GM21367 (cell line): ENCODE data around the gene PSMC5.
"Not testable (repeated sequence)": the region's sequence is repeated elsewhere in the genome, so short reads cannot be mapped to it uniquely, and the experiment has no call there.

Experiments used
- ATAC-seq: cut with Tn5 transposase; IDR thresholded peaks from one replicate; pipeline ENCODE4 v1.9.1; 2021; ENCODE audit not compliant: unreplicated experiment

Gene PSMC5

DNA sequence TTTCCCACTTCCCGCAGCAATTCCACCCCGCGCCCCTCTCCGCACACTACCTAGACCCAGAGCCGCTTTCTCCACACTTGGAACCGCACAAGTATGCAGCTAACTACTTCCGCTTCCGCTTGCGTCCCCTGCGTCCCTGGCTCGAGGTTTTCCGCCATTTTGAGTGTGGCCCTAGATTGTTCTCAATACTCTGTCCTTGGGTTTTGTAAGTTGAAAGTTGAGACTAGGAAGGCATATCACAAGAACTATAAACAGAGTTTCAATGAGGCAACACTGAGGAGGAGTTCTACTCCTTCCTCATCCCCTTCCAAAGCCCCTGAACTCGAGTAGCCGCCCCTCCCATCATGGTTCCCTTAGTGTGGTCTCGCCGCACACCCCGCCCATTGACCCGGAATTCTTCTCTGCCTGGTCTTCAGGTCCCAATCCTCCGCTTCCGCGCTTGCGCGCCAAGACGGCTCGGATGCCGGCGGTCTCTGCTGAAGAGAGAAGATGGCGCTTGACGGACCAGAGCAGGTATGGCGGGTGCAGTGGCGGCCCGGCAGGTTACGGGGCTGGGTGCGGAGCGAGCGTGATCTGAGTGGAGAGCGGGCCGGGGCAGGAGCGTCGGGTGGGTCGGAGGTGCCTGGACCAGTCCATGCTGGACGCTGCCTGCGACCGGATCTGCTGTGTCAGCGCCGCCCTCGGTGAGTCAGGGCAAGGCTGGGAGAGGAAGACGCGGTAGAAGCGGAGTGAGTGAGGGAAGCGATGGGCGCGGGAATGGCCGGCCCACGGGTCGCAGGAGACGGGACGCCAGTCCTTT lies at the start of gene PSMC5, which contains the start of gene FTSJ3:
PSMC5 (plus strand) TSS at position 430 of the 799 bp plus-strand sequence; CDS start at position 490, 60 bp downstream.
FTSJ3 (minus strand) TSS at position 662 of the 799 bp plus-strand sequence. CDS start 761 bp downstream, outside the sequence.
- ATAC-seq, result peak; percentile 75

DNA sequence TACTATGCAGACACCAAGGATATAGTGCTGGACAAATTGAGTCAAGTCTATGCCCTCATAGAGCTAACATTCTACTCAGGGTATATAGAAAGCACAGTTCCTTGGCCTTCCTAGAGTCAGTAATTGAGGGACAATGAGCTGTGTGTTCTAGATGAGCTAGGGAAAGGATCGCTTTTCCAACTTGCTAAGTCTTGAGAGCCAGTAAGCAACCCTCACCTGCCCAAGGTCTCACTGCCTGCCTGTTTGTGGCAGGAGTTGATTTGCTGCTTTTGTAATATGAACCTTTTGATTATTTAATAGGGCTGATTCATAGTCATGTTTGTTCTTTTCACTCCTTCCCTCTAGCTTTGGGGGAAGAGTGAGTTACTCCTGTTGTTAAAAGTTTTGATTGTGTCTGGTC lies 46.7 kb upstream of the PSMC5 start:
- ATAC-seq, result no peak

DNA sequence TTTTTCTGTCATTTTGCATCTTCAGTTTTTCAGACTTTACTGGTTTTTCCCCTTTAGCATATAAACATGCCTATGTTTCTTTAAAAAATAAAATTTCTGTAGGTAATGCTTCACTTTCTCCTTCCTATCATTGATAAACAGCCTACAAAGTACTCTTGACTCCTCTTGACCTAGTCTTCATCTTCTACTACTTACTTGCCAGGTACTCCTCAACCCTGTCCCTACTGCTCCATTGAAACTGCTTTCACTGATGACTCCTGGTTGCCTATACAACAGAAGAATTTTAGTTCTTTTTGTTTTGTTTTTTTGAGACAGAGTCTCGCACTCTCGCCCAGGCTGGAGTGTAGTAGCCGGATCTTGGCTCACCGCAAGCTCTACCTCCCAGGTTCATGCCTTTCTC lies 46.3 kb upstream of the PSMC5 start:
- ATAC-seq, result no peak

DNA sequence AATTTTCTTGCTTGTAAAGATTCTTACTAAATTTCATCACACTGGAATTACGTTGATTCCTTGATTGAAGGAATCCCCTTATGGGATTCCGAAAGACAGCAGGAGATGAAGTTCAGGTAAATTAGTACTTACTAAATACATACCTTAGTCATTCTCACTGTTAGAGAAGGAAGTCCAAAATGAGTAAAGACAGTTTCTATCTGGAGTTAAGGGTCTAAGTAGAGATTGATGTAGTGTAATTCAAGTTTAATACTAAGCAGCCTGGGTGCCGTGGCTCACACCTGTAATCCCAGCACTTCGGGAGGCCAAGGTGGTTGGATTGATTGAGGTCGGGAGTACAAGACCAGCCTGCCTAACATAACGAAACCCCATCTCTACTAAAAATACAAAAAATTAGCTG lies 43.7 kb upstream of the PSMC5 start:
- ATAC-seq, result no peak

DNA sequence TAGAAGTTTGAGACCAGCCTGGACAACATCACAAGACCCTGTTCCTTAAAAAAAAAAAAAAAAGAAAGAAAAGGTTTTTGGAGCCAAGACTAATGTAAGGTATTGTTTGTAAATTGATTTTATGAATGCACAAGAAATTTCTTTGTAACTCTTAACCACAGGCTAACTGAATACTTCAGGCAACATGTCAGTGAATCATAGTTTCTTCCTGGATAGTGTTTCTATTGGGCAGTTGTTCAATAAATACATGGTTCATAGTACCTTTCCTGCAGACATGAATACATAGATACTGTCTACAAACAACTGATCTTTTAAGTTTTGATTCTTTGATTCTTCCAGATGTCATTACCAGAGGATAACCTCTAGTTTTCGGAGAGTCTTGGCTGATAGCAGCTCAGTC lies 41.7 kb upstream of the PSMC5 start:
- no peak for ATAC-seq

DNA sequence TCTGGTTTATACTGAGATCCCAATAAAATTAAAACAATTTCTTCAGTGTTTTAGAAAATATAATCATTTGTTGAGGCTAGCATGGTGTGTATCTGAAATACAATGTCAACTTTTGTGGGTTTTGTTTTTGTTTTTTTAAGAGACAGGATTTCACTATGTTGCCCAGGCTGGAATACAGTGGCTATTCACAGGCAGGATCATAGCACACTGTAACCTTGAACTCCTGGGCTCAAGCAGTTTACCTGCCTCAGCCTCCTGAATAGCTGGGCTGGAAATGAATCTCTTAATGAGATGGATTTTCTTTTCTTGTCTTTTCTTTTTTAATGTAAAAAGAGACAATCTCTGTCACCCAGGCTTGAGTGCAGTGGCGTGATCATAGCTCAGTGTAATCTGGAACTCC lies 41.1 kb upstream of the PSMC5 start:
- ATAC-seq, result no peak

DNA sequence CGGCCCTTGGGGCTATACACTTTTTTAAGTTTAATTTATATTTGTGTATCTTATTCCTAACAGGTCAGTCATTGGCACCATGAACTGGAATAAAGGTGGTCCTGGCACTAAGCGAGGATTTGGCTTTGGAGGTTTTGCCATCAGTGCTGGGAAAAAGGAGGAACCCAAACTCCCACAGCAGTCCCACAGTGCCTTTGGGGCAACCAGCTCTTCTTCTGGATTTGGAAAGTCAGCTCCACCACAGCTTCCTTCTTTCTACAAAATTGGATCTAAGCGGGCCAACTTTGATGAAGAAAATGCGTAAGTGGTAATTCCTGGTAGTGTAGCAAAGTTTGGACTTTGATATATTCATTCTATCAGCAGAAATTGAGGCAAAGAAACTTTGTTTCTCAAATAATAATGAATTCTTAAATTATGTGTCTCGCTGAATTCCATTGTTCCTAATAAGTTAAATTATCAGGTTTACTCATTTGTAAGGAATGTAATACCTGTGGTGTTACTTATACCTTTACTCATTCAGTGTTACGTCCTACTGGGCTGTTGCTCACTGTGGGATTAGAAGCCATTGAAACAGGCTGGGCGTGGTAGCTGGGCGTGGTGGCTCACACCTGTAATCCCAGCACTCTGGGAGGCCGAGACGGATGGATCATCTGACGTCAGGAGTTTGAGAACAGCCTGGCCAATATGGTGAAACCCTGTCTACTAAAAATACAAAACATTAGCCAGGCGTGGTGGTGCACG lies 40.1 kb upstream of the PSMC5 start:
- no peak for ATAC-seq

DNA sequence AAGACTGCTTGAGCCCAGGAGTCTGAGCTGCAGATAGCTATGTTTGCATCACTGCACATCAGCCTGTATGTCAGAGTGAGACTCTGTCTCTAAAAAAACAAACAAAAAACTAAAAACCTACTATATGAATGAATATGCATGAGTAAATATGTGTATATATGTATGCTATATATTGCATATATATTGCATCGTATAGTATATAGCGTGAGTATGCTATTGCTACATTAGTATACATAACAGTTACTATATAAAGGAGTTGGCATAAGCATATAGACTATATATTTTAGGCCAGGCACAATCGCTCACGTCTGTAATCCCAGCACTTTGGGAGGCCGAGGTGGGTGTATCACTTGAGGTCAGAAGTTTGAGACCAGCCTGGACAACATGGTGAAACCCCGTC lies 37.2 kb upstream of the PSMC5 start:
- ATAC-seq, result no peak

DNA sequence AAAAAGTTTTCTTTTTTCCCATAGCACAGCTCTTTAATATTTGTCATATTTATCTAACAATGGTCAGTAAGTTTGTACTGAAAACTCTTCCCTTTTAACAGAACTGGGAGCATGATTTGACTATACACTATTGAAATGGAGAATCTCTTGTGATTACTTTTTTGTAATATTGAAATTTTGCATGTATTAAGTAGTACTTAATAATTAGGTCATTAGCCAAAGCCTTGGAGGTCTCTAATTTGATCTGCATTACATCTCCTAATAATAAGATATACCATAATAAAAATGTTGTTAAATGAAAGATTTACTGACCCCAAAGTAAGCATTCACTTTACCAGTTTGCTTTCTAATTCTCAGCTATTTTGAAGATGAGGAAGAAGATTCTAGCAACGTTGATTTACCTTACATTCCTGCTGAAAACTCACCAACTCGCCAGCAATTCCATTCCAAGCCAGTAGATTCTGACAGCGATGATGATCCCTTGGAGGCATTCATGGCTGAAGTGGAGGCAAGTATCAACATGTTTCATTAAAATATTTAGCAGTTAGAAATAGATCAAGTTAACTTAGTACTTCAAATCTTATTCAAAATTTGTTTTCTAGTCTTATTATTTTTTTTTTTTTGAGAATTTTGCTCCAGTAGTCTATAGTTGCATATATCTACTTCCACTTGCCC lies 35.0 kb upstream of the PSMC5 start:
- ATAC-seq, result no peak

DNA sequence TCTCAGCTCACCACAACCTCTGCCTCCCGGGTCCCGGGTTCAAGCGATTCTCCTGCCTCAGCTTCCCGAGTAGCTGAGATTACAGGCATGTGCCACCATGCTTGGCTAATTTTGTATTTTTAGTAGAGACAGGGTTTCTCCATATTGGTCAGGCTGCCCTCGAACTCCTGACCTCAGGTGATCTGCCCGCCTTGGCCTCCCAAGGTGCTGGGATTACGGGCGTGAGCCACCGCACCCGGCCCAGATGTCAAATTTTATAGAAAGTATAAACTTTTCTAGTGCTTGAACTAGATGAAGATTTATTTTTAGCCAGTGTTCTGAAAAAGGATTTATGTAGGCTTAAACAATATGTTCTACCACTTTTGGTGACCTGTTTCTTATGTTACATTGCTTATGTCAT lies 30.9 kb upstream of the PSMC5 start:
- ATAC-seq, result not testable (repeated sequence)

DNA sequence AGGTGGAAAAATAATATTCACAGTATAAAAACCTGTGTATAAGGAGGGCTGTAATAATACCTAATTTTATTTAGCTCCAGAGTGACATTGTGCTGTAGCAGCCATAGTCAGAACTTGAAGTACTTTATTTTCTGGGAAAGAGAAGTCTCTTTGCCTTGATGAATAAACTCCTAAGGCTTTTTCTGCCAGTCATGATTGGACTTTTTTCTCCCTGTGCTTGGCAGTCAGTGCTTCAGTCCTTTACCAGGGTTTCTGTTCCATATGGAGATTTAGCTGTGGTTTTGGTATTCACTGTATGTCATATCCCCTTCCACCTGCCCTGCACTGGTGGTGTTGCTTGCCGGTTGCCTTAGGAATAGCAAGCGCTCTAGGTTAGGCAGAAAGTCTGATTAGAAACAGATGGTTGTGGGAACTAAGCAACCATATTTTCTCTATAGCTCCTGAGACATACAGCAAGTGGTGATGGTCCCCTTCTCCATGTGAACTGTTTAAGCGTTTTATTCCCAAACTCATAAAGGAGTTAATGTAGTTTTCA lies 28.6 kb upstream of the PSMC5 start:
- ATAC-seq, result no peak

DNA sequence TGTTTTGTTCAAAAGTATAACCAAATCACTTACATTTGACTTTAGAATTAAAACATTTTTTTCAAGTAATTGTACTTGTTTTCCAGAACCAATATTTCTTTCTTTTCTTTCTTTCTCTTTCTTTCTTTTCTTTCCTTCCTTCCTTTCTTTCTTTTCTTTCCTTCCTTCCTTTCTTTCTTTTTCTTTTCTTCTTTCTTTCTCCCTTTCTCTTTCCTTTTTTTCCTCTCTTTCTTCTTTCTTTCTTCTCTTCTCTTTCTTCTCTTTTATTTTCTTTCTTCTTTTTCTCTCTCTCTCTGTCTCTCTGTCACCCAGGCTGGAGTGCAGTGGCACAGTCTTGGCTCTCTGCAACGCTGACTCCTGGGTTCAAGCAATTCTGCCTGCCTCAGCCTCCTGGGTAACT lies 26.4 kb upstream of the PSMC5 start:
- ATAC-seq, result no peak

DNA sequence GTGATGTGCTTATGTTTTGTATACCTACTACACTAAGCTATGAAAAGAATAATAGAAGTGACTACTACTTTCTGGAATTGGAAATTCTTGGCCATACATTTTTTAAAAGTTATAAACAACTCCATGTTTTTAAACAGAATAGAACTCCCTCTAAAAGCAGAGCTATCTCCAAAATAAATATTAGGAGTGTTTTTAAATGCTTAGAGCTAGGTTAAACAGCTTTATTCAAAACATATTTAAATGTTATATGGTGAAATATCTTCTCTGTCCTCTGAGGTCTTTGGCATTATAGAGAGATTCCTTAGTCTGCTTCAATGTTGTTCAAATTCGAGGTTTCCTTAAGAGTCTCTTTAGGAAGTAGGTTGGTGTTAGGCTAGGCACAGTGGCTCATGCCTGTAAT lies 22.9 kb upstream of the PSMC5 start:
- no peak for ATAC-seq

DNA sequence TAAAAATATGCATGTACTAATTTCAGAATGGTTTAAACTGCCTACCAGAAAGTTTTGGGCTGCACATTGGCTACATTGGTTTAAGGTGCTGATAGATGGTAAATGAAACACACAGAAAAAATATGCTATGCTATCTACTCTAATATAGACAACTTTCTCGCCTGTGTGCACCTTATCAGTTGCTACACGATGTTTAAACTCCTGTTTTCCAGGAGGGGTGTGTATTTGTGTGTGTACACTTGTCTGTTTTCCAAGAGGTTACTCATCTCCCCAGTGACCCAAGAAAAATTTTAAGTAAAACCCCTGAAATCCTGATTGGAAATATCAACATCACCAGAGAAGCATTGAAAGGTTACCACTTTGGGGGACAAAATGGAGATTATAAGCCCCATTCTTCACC lies 21.6 kb upstream of the PSMC5 start:
- no peak for ATAC-seq

DNA sequence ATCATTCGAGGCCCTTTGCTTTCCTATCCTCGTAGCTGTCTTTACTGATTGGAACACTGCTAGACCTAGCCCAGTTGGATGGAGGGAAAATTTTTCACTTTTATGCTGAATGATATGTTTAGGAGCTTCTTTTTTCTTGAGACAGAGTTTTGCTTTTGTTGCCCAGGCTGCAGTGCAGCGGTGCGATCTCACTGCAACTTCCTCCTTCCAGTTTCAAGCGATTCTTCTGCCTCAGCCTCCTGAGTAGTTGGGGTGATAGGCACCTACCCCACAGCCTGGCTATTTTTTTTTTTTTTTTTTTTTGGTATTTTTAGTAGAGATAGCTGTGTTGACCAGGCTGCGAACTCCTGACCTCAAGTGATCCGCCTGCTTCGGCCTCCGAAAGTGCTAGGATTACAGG lies 17.3 kb upstream of the PSMC5 start:
- no peak for ATAC-seq

DNA sequence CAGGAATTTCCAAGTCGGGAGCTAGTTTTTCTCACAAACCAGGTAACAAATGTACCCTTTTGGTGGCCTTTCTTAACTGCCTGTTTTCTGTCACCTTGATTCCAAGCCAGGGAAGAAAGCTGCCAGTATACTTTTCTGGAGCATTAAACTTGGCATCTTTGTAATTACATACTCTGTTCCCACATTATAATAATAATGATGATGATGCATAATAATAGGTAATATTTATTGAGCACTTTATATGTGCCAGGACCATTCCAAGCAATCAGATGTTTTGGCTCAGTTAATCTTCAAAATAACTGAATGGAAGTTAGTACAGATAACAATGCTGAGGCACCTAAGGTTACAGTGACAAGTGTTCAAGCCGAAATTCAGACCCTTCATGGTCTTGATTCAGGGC lies 11.1 kb upstream of the PSMC5 start:
- ATAC-seq, result no peak

DNA sequence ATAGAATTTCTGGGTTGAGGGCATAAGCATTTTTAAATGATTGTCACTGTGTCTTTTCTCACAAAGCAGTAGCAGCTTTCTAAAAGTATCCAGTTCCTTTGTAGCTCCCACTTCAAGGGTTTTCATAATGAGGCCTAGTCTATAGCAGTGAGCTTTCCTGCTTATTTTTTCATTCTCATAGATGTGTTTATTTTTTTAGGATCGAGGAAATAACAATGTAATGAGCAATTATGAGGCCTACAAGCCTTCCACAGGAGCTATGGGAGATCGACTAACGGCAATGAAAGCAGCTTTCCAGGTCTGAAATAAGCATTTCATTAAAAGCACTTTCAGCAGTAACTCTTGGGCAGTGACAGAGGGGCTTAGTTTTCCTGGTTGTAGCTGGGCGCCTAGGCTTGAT lies 10.6 kb upstream of the PSMC5 start:
- ATAC-seq, result no peak

DNA sequence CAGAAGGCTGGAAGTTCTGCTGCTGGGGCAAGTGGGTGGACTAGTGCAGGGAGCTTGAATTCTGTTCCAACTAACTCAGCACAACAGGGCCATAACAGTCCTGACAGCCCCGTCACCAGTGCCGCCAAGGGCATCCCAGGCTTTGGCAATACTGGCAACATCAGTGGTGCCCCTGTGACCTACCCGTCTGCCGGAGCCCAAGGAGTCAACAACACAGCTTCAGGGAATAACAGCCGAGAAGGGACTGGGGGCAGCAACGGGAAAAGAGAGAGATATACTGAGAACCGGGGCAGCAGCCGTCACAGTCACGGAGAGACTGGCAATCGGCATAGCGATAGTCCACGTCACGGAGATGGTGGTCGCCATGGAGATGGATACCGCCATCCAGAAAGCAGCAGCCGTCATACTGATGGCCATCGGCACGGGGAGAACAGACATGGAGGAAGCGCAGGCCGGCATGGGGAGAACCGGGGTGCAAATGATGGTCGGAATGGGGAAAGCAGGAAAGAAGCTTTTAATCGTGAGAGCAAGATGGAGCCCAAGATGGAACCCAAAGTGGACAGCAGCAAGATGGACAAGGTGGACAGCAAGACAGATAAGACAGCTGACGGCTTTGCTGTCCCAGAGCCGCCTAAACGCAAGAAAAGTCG lies 9.4 kb upstream of the PSMC5 start:
- ATAC-seq, result no peak

DNA sequence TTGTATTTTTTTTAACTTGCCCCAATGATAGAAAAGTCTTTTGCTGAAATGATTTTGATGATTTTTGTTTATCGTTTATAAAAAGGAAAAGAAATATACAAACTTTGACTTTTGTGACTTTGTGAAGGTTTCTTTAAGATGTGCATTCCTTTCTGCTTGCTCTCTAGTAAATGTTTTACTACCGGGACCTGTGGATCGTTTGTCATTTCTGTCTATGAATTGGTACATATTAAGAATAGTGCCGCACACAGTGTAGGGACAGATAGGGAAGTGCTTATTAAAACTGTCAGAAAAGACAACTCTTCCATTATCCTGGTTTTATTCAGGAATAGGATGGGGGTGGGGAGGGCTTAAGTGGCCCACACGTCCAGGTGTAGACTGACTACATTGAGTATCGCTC lies 8.1 kb upstream of the PSMC5 start:
- ATAC-seq, result no peak

DNA sequence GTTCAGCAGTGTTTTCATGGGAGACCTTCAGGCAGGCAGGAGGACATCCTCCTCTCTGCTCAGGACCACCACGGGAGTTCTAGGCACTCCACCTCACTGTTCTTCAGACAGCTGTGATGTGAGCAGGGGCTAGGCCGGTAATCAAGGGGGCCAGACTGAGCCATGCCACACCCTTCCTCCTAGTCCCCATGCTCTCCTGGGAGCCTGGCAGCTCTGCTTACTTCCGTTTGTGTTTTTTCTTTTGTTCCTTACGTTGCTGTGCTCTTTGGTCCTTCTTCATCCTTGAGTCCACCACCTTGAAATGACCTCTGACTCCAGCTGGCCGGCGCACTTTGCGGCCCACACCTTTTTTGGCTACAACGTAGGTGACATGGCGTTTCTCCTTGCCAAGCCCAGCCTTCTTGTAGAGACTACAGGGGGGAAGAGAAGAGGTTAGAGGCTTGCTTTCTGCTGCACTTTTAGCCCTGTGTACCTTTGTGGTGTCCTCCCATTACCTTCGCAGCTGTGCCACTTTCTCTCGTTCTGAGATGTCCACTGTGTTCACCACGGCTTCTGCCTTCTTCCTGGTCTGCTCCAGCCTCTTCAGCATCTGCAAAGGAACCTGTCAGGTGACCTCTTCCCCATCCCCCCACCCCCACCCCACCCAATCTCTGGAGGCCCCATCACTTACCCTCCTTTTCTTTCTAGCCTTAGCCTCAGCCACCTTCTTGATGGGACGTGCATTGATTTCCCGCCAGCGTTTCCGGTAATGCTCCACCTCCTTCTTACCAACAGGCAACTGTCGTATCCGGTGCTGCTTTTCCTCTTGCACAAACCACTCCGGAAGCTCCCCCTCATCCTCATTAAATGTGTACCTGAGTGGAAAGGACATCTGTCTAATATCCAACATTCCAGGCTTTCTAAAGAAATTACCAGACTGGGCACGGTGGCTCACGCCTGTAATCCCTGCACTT lies 7.4 kb upstream of the PSMC5 start:
- no peak for ATAC-seq
